ENCODE data around the gene TLX1.

GRCh38 chr10:101145145-101145544 lies 14.0 kb downstream of the TLX1 start:
- TF ChIP-seq, protein P1, sequence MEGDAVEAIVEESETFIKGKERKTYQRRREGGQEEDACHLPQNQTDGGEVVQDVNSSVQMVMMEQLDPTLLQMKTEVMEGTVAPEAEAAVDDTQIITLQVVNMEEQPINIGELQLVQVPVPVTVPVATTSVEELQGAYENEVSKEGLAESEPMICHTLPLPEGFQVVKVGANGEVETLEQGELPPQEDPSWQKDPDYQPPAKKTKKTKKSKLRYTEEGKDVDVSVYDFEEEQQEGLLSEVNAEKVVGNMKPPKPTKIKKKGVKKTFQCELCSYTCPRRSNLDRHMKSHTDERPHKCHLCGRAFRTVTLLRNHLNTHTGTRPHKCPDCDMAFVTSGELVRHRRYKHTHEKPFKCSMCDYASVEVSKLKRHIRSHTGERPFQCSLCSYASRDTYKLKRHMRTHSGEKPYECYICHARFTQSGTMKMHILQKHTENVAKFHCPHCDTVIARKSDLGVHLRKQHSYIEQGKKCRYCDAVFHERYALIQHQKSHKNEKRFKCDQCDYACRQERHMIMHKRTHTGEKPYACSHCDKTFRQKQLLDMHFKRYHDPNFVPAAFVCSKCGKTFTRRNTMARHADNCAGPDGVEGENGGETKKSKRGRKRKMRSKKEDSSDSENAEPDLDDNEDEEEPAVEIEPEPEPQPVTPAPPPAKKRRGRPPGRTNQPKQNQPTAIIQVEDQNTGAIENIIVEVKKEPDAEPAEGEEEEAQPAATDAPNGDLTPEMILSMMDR (optimal IDR thresholded peaks at IDR 0.05 in 1 of 3, IDR thresholded peaks at IDR 0.05 in 1 of 3, conservative IDR thresholded peaks at IDR 0.05 in 1 of 3; ENCODE audit: extremely low read depth in 1 of 3, insufficient read depth in 2 of 3, low read length in 3 of 3) = no peak
- TF ChIP-seq EZH2 (IDR thresholded peaks at IDR 0.05; ENCODE audit: low read length) = no peak

Data from keratinocyte (primary cell).